ENCODE data around the gene DCAF7.

Gene DCAF7

GRCh38 chr17:63595132-63595531 lies 44.9 kb downstream of the DCAF7 start:
- no peak for DNase-seq

GRCh38 chr17:63596856-63597586 lies 46.7 kb downstream of the DCAF7 start:
- no peak for DNase-seq

GRCh38 chr17:63598281-63598680 lies 48.0 kb downstream of the DCAF7 start:
- DNase-seq, result no peak

- peak; percentile 77 for DNase-seq
Observed at GRCh38 chr17:63600569-63601438, 50.5 kb downstream of the DCAF7 start, which contains the start of gene TACO1. TACO1 (plus strand) TSS chr17:63600895; CDS start chr17:63601084, 189 bp downstream.

- DNase-seq, result no peak
Observed at GRCh38 chr17:63601439-63602371, 51.4 kb downstream of the DCAF7 start.

- DNase-seq, result peak; percentile 11
Observed at GRCh38 chr17:63609816-63610573, 59.7 kb downstream of the DCAF7 start.

- no peak for DNase-seq
Observed at GRCh38 chr17:63610854-63611253, 60.6 kb downstream of the DCAF7 start.

GRCh38 chr17:63611354-63611753 lies 61.1 kb downstream of the DCAF7 start:
- DNase-seq, result no peak

GRCh38 chr17:63613663-63614062 lies 63.4 kb downstream of the DCAF7 start:
- DNase-seq, result no peak

GRCh38 chr17:63621229-63621683 lies 71.0 kb downstream of the DCAF7 start:
- no peak for DNase-seq

- DNase-seq, result peak; percentile 95
Observed at GRCh38 chr17:63621684-63622573, 71.7 kb downstream of the DCAF7 start, which contains the start of gene MAP3K3. MAP3K3 (plus strand) TSS chr17:63622417; CDS start chr17:63622760, 343 bp downstream.

- peak; percentile 54 for DNase-seq
Observed at GRCh38 chr17:63622574-63623390, 72.5 kb downstream of the DCAF7 start.

GRCh38 chr17:63623786-63624530 lies 73.7 kb downstream of the DCAF7 start:
- no peak for DNase-seq

- DNase-seq, result no peak
Observed at GRCh38 chr17:63624531-63624880, 74.2 kb downstream of the DCAF7 start.

- no peak for DNase-seq
Observed at GRCh38 chr17:63626551-63627180, 76.4 kb downstream of the DCAF7 start.

- DNase-seq, result no peak
Observed at GRCh38 chr17:63629627-63630026, 79.3 kb downstream of the DCAF7 start.

- no peak for DNase-seq
Observed at GRCh38 chr17:63631062-63631461, 80.8 kb downstream of the DCAF7 start.

GRCh38 chr17:63631626-63632025 lies 81.3 kb downstream of the DCAF7 start:
- DNase-seq, result no peak

- no peak for DNase-seq
Observed at GRCh38 chr17:63633742-63634141, 83.5 kb downstream of the DCAF7 start.
